Retinal pigment epithelial cell (primary cell): Measurements from ENCODE around the gene LIAS.
"Not testable (repeated sequence)": the region's sequence is repeated elsewhere in the genome, so short reads cannot be mapped to it uniquely, and the experiment has no call there.

Source experiments
- DNase-seq: peaks from one replicate; pipeline ENCODE4 v3.0.0-alpha.2; 2010; ENCODE audit warnings: low read depth
- H3K4me3 ChIP-seq: 2 replicates; pipeline ENCODE4 v1.5.1; 2011; ENCODE audit warnings: mild to moderate bottlenecking, low read length, control low read depth, moderate library complexity
- TF ChIP-seq, protein P1 (sequence below): conservative IDR thresholded peaks from 2 replicates; pipeline ENCODE4 v1.5.1; 2011; ENCODE audit warnings: low read depth, low read length, control low read depth, inconsistent platforms

The LIAS gene

DNA sequence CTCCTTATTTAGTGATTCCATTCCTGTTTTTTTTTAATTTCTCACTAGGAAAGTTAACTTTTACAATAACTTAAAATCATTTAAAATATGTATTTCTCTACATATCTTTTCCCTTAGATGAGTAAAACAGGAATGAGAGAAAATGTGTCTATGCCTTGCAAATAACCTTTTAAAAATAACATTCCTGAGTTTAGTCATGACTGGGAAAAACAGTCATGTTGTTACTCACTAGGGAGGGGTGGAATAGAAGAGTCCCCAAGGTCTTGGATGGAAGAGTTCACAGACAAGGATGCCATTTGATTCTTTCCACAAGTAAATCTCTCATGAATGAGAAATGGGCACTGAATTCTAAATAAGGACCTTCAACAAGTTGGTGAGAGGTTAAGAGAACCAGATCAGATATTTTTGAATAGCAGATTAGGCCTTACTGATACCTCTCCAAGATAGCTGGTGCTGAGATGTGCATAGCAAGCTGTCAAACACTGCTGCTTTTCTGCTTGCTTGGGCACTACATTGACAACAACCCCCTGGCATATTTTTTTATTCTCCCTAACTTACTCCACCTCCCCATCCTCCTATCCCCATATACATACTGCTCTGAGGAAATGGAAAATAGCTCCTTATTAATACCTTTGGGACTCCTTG, 43.3 kb downstream of the LIAS start:
- DNase-seq: no peak
- TF ChIP-seq, protein P1, sequence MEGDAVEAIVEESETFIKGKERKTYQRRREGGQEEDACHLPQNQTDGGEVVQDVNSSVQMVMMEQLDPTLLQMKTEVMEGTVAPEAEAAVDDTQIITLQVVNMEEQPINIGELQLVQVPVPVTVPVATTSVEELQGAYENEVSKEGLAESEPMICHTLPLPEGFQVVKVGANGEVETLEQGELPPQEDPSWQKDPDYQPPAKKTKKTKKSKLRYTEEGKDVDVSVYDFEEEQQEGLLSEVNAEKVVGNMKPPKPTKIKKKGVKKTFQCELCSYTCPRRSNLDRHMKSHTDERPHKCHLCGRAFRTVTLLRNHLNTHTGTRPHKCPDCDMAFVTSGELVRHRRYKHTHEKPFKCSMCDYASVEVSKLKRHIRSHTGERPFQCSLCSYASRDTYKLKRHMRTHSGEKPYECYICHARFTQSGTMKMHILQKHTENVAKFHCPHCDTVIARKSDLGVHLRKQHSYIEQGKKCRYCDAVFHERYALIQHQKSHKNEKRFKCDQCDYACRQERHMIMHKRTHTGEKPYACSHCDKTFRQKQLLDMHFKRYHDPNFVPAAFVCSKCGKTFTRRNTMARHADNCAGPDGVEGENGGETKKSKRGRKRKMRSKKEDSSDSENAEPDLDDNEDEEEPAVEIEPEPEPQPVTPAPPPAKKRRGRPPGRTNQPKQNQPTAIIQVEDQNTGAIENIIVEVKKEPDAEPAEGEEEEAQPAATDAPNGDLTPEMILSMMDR: no peak
- no peak overlapping the region for H3K4me3 ChIP-seq

DNA sequence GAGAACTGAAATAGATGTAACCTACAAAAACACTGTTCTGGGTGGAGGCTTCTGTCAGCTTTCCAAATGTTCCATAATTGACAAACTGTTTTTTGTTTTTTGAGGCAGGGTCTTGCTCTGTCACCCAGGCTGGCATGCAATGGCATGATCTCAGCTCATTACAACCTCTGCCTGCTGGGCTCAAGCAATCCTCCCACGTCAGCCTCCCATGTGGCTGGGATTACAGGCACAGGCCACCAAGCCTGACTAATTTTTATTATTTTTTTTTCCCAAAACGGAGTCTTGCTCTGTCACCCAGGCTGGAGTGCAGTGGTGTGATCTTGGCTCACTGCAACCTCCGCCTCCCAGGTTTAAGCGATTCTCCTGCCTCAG, 43.8 kb downstream of the LIAS start:
- not testable (repeated sequence) for DNase-seq, H3K4me3 ChIP-seq

DNA sequence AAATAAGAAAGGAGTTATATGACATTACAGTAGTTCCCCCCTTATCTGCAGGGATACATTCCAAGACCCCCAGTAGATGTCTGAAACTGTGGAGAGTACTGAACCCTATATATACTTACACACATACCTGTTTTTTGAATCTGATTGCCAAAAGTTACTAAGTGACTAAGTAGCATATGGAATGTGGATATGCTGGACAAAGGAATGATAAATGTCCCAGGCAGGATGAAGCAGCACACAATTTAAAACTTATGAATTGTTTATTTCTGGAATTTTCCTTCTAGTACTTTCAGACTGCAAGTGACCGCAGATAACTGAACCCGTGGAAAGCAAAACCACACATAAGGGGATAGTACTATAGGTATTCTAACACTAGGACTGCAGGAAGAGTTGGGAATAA, 45.7 kb downstream of the LIAS start:
- TF ChIP-seq, protein P1: no peak
- no peak overlapping the region for H3K4me3 ChIP-seq
- no peak for DNase-seq

DNA sequence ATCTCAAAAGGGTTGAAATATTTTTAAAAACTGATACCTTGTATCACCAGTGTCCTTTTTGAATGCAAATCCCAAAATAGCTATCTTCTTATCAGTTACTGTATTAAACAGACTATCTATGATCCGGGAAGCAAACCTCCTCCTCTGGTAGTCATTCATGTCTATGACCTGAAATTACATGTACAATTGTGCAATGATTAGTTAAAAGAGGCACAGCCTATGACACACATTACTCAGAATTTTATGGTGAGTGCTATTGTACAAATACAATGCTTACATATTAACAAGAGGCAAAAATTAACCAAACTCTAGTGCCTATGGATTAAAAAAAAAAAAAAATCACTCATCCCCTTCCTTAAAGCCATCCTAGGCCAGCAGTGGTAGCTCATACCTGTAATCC, 46.7 kb downstream of the LIAS start:
- DNase-seq: no peak
- TF ChIP-seq, protein P1: no peak
- H3K4me3 ChIP-seq: no peak overlapping the region

DNA sequence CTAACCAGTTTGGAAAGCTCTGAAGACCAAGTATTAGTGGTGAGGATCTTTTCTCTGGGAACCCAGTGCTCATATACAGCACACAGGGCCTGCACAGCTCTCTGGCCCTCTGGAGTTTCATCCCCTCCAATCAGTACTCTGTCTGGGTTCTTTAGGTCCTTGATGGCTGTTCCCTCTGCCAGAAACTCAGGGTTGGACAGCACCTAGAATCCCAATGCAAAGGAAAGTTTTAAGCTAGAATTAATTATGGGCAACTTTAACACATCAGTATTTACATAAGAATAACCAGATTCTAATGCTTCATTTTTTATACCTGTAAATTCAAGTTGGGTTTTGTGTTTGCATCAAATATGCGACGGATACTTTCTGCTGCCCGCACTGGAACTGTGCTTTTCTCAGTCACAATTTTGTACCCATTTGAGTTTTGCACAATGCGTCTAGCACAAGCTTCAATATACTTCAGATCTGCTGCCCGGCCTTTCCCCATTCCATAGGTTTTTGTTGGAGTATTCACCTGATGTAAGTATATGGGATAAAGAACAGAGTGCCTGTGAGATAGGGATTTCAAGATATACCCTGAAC, 51.6 kb downstream of the LIAS start:
- DNase-seq: no peak
- TF ChIP-seq, protein P1: no peak
- no peak overlapping the region for H3K4me3 ChIP-seq

DNA sequence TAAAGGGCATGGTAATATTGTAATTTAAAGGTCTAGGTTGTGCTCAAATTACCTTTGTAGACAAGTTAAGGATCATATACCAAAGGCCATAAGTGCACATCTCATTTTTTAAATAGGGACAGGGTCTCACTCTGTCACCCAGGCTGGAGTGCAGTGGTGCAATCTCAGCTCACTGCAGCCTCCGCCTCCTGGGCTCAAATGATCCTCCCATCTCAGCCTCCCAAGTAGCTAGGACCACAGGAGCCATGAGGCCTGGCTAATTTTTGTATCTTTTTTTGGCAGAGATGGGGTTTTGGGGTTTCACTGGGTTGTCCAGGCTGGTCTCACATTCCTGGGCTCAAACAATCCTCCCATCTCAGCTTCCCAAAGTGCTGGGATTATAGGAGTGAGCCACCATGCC, 55.4 kb downstream of the LIAS start:
- not testable (repeated sequence) for H3K4me3 ChIP-seq, DNase-seq

DNA sequence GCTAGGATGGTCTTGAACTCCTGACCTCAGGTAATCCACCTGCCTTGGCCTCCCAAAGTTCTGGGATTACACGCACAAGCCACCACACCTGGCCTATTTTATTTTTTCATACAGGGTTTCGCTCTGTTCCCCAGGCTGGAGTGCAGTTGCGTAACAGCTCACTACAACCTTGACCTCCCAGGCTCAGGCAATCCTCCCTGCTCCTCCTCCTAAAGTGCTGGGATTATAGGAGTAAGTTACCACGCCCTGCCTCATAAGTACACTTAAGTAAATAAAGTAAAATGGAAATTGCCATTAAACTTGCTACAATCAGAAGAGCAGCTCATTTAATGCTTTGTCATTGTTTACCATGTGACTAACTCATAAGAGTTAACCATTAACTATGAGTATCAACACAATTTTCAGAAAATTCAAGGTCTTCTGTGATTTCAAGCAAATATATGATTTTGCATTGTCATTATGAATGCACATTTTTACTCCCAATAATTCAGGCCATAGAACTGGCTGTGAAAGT, 56.1 kb downstream of the LIAS start:
- TF ChIP-seq, protein P1: no peak
- no peak overlapping the region for H3K4me3 ChIP-seq
- no peak for DNase-seq

DNA sequence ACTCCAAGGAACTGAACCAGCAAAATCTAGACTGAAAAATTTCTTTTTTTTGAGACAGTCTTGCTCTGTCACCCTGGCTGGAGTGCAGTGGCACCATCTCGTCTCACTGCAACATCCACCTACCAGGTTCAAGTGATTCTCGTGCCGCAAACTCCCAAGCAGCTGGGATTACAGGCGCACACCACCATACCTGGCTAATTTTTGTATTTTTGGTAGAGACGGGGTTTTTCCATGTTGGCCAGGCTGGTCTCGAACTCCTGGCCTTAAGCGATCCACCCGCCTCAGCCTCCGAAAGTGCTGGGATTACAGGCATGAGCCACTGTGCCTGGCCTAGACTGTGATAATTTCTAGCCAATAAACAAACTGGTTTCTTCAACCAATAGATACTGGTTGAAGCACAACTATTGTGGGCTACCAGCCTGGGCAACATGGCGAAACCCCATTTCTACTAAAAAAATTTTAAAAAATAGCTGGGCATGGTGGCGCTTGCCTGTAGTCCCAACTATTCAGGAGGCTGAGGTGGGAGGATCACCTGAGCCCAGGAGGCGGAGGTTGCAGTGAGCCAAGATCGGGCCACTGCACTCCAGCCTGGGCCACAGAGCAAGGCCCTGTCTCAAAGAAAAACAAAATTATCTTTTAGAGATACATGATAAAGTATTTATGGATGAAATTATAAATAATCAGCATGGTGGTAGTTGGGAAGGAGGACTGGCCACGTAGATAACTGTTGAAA, 57.0 kb downstream of the LIAS start:
- H3K4me3 ChIP-seq, DNase-seq: not testable (repeated sequence)
